Psoas muscle (tissue), 8 donors: ENCODE measurements around the gene SOD3. TPM values are rescaled to one million over a fixed set of nuclear protein-coding genes. Genes with fewer than 3 reads are reported as not detected.

ENCODE experiments used
- ATAC-seq, 4 donors: fragments of 200-7000 bp; cut with Tn5 transposase; one replicate each; pipeline ENCODE4 v1.9.1; 2020; ENCODE audit warnings: moderate library complexity in 3 of 4, mild to moderate bottlenecking in 2 of 4
- DNase-seq, 2 donors: peaks; one replicate each; pipeline ENCODE4 v3.0.0-alpha.2; 2020
- H3K27ac ChIP-seq: fragments of 200-600 bp; one replicate; pipeline ENCODE4 v1.8.0; 2022
- H3K27me3 ChIP-seq, 3 donors: fragments of 200-600 bp in 1 of 3; one replicate each; pipeline versions ENCODE4 v1.6.1 to v1.8.0; 2013 to 2022; ENCODE audit warnings: low read length in 2 of 3, mild to moderate bottlenecking in 2 of 3, moderate library complexity in 1 of 3; ENCODE audit not compliant: insufficient read depth in 3 of 3
- H3K36me3 ChIP-seq, 2 donors: fragments of 200-600 bp in 1 of 2; one replicate each; pipeline versions ENCODE4 v1.6.1 to v1.8.0; 2013 to 2022; ENCODE audit warnings: low read depth in 1 of 2, mild to moderate bottlenecking in 1 of 2, moderate library complexity in 1 of 2; ENCODE audit not compliant: insufficient read depth in 1 of 2
- H3K4me1 ChIP-seq: fragments of 200-600 bp; one replicate; pipeline ENCODE4 v1.8.0; 2022
- H3K4me3 ChIP-seq: fragments of 200-600 bp; one replicate; pipeline ENCODE4 v1.8.0; 2022; ENCODE audit warnings: mild to moderate bottlenecking
- H3K9me3 ChIP-seq: fragments of 200-600 bp; one replicate; pipeline ENCODE4 v1.8.0; 2022
- WGBS, 3 donors: extraction: QIAGEN DNeasy Blood & Tissue Kit; methylation state at CpG; one replicate each; pipeline versions ENCODE4 v1.1.6 to v1.1.7; 2013; 5-methylcytosine and 5-hydroxymethylcytosine counted together
- intact Hi-C, 2 donors: fragments of 100-400 bp; cut with DNase I; formaldehyde crosslinking; loops; one replicate each; pipeline versions ENCODE4 v1.11.0 to v1.14.2; 2022
- polyA plus RNA-seq, 3 donors: library from polyadenylated mRNA; stranded (reverse); fragments of 200-250 nt; gene quantifications; one replicate each; pipeline ENCODE4 v1.2.3, GENCODE V29; 2013
- total RNA-seq, 4 donors: library from RNA; stranded (reverse); fragmentation: NEBNext Ultra II Directional in 2 of 4; extraction: Animal tissue kit (Norgen Biotek cat#: 25700) in 2 of 4; gene quantifications; one replicate each; pipeline versions ENCODE4 v1.2.1 to v1.2.4, GENCODE V29; 2021 to 2023
- TF ChIP-seq, protein P1 (sequence below): fragments of 200-600 bp; IDR thresholded peaks from one replicate; pipeline ENCODE4 v1.8.0; 2022; ENCODE audit warnings: antibody characterized with exemption
- donor health status: healthy with polysubstance abuse.
- donor health status: DM: no; HTN: no; CAD: no; lungs with moderate emphysema.
- donor health status: Bipolar disorder and iron deficiency.
- donor health status: healthy.
- donor health status: DM: yes; HTN: yes; CAD: no.
- donor health status: DM: no; HTN: no; CAD: no.
- donor health status: DM: no; HTN: no; CAD: no.
- donor health status: DM: yes; HTN: yes; CAD: no.

SOD3 gene
- total and polyA plus RNA-seq, 7 donors, result 1.5 to 15.6 (median 5.3) TPM

DNA sequence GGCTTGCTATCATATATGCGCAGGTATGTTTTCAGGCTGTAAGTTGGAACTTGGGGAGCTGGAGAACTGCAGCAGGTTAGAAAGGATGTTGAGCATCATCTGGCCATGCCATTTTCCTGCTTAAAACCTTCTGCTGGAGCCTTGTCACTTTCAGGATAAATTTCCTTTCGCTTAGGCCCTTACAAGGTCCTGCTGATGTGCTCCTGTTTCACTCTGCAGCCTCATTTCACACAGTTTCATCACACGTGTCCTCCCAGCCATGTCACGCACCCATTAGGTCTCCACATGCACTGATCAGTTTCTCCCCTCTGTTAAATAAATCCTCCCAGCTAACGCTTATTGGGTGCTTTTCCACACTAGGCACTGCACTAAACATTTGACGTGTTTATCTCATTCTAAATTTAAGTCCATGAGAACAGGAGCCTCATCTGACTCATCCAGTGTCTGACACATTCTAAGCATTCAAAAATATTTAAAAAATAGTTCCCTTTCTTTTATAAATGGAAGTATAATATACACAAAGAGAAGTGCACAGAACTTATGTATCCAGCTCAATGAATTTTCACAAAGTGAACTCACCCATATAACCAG lies 14.5 kb downstream of the SOD3 start:
- Histone ChIP-seq H3K36me3 (peaks cover 0 to 14% of the 10 kb centered on the region in 2 donors), H3K9me3 (no peaks in the 10 kb centered on the region), H3K4me1 (no peaks in the 10 kb centered on the region), H3K4me3 (no peak overlapping the region), H3K27ac (no peak overlapping the region), H3K27me3 (no peaks in the 10 kb centered on the region)
- TF ChIP-seq, protein P1, sequence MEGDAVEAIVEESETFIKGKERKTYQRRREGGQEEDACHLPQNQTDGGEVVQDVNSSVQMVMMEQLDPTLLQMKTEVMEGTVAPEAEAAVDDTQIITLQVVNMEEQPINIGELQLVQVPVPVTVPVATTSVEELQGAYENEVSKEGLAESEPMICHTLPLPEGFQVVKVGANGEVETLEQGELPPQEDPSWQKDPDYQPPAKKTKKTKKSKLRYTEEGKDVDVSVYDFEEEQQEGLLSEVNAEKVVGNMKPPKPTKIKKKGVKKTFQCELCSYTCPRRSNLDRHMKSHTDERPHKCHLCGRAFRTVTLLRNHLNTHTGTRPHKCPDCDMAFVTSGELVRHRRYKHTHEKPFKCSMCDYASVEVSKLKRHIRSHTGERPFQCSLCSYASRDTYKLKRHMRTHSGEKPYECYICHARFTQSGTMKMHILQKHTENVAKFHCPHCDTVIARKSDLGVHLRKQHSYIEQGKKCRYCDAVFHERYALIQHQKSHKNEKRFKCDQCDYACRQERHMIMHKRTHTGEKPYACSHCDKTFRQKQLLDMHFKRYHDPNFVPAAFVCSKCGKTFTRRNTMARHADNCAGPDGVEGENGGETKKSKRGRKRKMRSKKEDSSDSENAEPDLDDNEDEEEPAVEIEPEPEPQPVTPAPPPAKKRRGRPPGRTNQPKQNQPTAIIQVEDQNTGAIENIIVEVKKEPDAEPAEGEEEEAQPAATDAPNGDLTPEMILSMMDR, result no peak
- no peak for DNase-seq
- intact Hi-C loops, result no loop called here
- WGBS, 3 donors, result 91 to 95% (median 92%) methylated on average over 6 of the region's 6 CpGs
- ATAC-seq, result no peak

- 92 to 96% (median 94%) methylated on average over 6 of the region's 6 CpGs for WGBS, 3 donors
- intact Hi-C loops, result no loop called here
- no peaks in the 10 kb centered on the region for H3K4me1 ChIP-seq
These were observed 15.7 kb downstream of the SOD3 start for GRCh38 chr4:24810871-24811631.

DNA sequence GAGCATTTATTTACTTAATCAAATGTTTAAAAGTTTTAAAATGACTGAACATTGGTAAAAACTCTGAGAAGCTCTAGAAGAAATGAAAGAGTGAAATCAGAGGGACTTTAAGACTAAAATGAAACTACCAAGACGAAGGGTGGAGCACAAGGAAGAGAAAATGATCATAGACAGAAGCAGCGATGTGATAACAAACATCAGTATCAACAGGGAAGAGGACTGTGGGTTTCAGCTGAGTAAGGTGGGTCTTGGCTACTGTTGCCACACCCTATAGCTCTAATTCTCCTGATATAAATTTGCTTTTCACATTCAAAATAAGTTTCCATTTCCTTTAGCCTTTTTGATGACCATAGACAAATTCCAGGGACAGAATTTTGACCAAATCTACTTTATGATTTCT lies 18.4 kb downstream of the SOD3 start:
- intact Hi-C loops, result no loop called here
- no peak for DNase-seq
- no peak overlapping the region for H3K4me3 ChIP-seq
- H3K27ac ChIP-seq, result no peak overlapping the region
- H3K9me3 ChIP-seq, result no peaks in the 10 kb centered on the region
- H3K27me3 ChIP-seq, result no peaks in the 10 kb centered on the region
- 92 to 100% (median 93%) methylated on average over 2 of the region's 2 CpGs for WGBS, 3 donors
- no peaks in the 10 kb centered on the region for H3K4me1 ChIP-seq
- ATAC-seq, result no peak
- H3K36me3 ChIP-seq, result peaks cover 2 to 22% of the 10 kb centered on the region in 2 donors
- TF ChIP-seq, protein P1, result no peak

More at GRCh38 chr4:24810871-24811631, 15.7 kb downstream of the SOD3 start:
- no peak for ATAC-seq
- no peak overlapping the region for H3K27ac ChIP-seq
- TF ChIP-seq, protein P1, result no peak
- peaks cover 0 to 14% of the 10 kb centered on the region in 2 donors for H3K36me3 ChIP-seq
- no peaks in the 10 kb centered on the region for H3K27me3 ChIP-seq
- H3K4me3 ChIP-seq, result no peak overlapping the region
- no peak for DNase-seq
- no peaks in the 10 kb centered on the region for H3K9me3 ChIP-seq

- intact Hi-C loops, result no loop called here
- no peak overlapping the region for H3K27ac ChIP-seq
- DNase-seq (no peak), ATAC-seq (no peak)
- no peaks in the 10 kb centered on the region for H3K9me3 ChIP-seq
- whole genome bisulfite sequencing, 3 donors, result 93 to 94% (median 93%) methylated on average over 18 of the region's 18 CpGs
- H3K4me1 ChIP-seq, result no peaks in the 10 kb centered on the region
- no peaks in the 10 kb centered on the region for H3K27me3 ChIP-seq
- TF ChIP-seq, protein P1, result no peak
- H3K36me3 ChIP-seq, result peaks cover 2 to 30% of the 10 kb centered on the region in 2 donors
- no peak overlapping the region for H3K4me3 ChIP-seq
These were observed 21.4 kb downstream of the SOD3 start for GRCh38 chr4:24816797-24817196.
